ENCODE data around the gene GSTM1. TPM values are rescaled to one million over a fixed set of nuclear protein-coding genes. Genes with fewer than 3 reads are reported as not detected.

The GSTM1 gene
- total and polyA plus RNA-seq, 2 donors (not counting 3 experiments of a cell fraction or from before 2014, with no cell fraction given), result 35.5 TPM; not detected in 1

DNA sequence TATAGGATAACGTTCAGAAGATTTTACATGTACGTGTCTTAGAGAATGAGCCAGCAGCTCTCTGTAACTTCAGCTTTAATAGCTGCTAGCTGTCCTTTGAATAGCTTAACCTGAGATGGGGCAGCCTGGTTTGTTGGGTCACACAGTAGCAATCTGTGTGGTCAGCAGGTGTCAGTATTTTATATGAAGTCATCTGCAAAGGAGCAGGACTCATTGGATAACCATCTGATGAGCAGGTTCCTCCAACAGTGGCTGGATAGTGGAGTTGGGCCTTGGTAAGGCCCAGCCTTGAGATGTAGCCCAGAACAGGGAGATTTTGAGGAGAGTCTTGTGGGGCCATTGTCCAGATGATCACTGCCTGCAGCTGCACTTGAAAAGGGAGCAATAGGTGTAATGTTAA is 30.9 kb downstream of the GSTM1 start:
- H3K27ac ChIP-seq (ENCODE audit: insufficient read depth, low read depth, low read length), result no peak overlapping the region
- DNase-seq (ENCODE audit: low read depth, low spot score) (peak; percentile 32), FAIRE-seq (no peak)
- no peaks in the 10 kb centered on the region for H4K20me1 ChIP-seq (replicated peaks; ENCODE audit: control insufficient read depth, extremely low read depth, insufficient read depth, low read length)
- ChIA-PET CTCF (interaction anchor here (0.7 to 3.6 kb wide), 9 partner anchors 10 to 266 kb away, joined by 3 to 15 read pairs (median 6); partner anchors contain the start of genes AHCYL1 and GSTM1), POLR2A (no interaction called here)
- no peaks in the 10 kb centered on the region for H3K9me3 ChIP-seq (replicated peaks; ENCODE audit: control insufficient read depth, insufficient read depth, low read length)
- H3K4me3 ChIP-seq (replicated peaks in 1 of 3; ENCODE audit: insufficient read depth in 1 of 3, low read depth in 1 of 3, low read length in 3 of 3), result no peak overlapping the region
- no peaks in the 10 kb centered on the region for H3K36me3 ChIP-seq (ENCODE audit: control insufficient read depth in 2 of 2, extremely low read depth in 1 of 2, insufficient read depth in 2 of 2, low read length in 2 of 2)
- H3K9ac ChIP-seq (replicated peaks; ENCODE audit: extremely low read depth, insufficient read depth, low read length), result no peak overlapping the region
- no peak overlapping the region for H3K4me2 ChIP-seq (ENCODE audit: insufficient read depth, low read length)
- peaks cover 8% of the 10 kb centered on the region for H3K4me1 ChIP-seq (ENCODE audit: control insufficient read depth, extremely low read depth, insufficient read depth, low read length)
- intact Hi-C loops (cut with micrococcal nuclease) (loop anchor here (1.0 kb wide), 1 partner anchor 55 kb away; no protein-coding TSS in a partner anchor), dilution Hi-C loops (cut with MboI; ENCODE audit: extremely low pct_ligation_motif_present, low sequenced_read_pairs) (no loop called here)
- H3K79me2 ChIP-seq (ENCODE audit: control insufficient read depth, insufficient read depth, low read length), result no peaks in the 10 kb centered on the region
- H3K27me3 ChIP-seq (ENCODE audit: control insufficient read depth in 2 of 2, insufficient read depth in 2 of 2, low read length in 2 of 2), result no peaks in the 10 kb centered on the region
- TF ChIP-seq EZH2 (IDR thresholded peaks at IDR 0.05; ENCODE audit: borderline replicate concordance, low read depth, low read length, severe bottlenecking) (no peak), CTCF (IDR thresholded peaks at IDR 0.05; ENCODE audit: extremely low read depth in 1 of 2, insufficient read depth in 1 of 2, low read depth in 1 of 2, low read length in 2 of 2) (peak in 1 of 2 donors; percentile 12)
- BruUV-seq (replicated peaks), result no TSS peak
- no peaks in the 10 kb centered on the region for H3K9me1 ChIP-seq (replicated peaks; ENCODE audit: control insufficient read depth, extremely low read depth, insufficient read depth, low read length)
- no peak overlapping the region for H2AFZ ChIP-seq (ENCODE audit: low read depth, low read length)

DNA sequence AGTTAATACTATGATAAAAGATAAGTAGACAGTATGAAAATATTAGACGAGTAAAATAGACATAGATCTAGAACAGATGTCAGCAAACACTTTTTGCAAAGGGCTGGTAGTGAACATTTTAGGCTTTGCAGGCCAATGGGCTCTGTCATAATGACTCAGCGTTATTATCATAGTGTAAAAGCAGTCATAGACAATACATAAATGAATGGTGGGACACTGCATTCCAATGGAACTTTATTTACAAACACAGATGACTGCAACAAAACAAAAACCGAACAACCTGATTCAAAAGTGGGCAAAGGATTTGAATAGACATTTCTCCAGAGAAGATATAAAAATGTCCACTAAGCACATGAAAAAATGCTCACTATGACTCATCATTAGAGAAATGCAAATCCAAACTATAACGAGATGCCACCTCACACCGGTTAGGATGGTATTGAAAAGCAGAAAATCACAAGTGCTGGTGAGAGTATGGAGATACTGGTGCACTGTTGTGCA is 31.8 kb downstream of the GSTM1 start:
- no peaks in the 10 kb centered on the region for H3K9me3 ChIP-seq (replicated peaks; ENCODE audit: control insufficient read depth, insufficient read depth, low read length)
- no TSS peak for BruUV-seq (replicated peaks)
- H3K4me2 ChIP-seq (ENCODE audit: insufficient read depth, low read length), result no peak overlapping the region
- H3K4me3 ChIP-seq (replicated peaks in 1 of 3; ENCODE audit: insufficient read depth in 1 of 3, low read depth in 1 of 3, low read length in 3 of 3), result no peak overlapping the region
- H3K36me3 ChIP-seq (ENCODE audit: control insufficient read depth in 2 of 2, extremely low read depth in 1 of 2, insufficient read depth in 2 of 2, low read length in 2 of 2), result no peaks in the 10 kb centered on the region
- no peaks in the 10 kb centered on the region for H3K79me2 ChIP-seq (ENCODE audit: control insufficient read depth, insufficient read depth, low read length)
- H3K27me3 ChIP-seq (ENCODE audit: control insufficient read depth in 2 of 2, insufficient read depth in 2 of 2, low read length in 2 of 2), result no peaks in the 10 kb centered on the region
- dilution Hi-C loops (cut with MboI; ENCODE audit: extremely low pct_ligation_motif_present, low sequenced_read_pairs) (no loop called here), intact Hi-C loops (cut with micrococcal nuclease) (no loop called here)
- H3K4me1 ChIP-seq (ENCODE audit: control insufficient read depth, extremely low read depth, insufficient read depth, low read length), result peaks cover 8% of the 10 kb centered on the region
- ChIA-PET CTCF (interaction anchor here (3.6 kb wide), 1 partner anchor 173 kb away, joined by 11 read pairs; no protein-coding TSS in a partner anchor), POLR2A (no interaction called here)
- DNase-seq (ENCODE audit: low read depth, low spot score) (peak; percentile 9), FAIRE-seq (peak; percentile 44)
- H3K27ac ChIP-seq (ENCODE audit: insufficient read depth, low read depth, low read length), result peak overlapping the region; percentile 27
- H2AFZ ChIP-seq (ENCODE audit: low read depth, low read length), result peak overlapping the region; percentile 63
- H3K9me1 ChIP-seq (replicated peaks; ENCODE audit: control insufficient read depth, extremely low read depth, insufficient read depth, low read length), result no peaks in the 10 kb centered on the region
- H3K9ac ChIP-seq (replicated peaks; ENCODE audit: extremely low read depth, insufficient read depth, low read length), result no peak overlapping the region
- no peaks in the 10 kb centered on the region for H4K20me1 ChIP-seq (replicated peaks; ENCODE audit: control insufficient read depth, extremely low read depth, insufficient read depth, low read length)
- TF ChIP-seq FOS (IDR thresholded peaks at IDR 0.05; ENCODE audit: borderline replicate concordance, insufficient read depth, low read length) (peak; percentile 38), MYC (IDR thresholded peaks at IDR 0.05; ENCODE audit: low read depth, low read length) (no peak), JUN (IDR thresholded peaks at IDR 0.05; ENCODE audit: borderline replicate concordance, insufficient read depth, insufficient read length, low read depth) (peak; percentile 49)

All from endothelial cell of umbilical vein (primary cell).